ENCODE measurements around the gene TSEN15.

- TF ChIP-seq POLR2AphosphoS5 (IDR thresholded peaks at IDR 0.05) (no peak), POLR2A (IDR thresholded peaks at IDR 0.05) (no peak), CTCF (IDR thresholded peaks at IDR 0.05) (no peak), EP300 (IDR thresholded peaks at IDR 0.05) (no peak)
Observed at GRCh38 chr1:184010788-184011187, 40.7 kb upstream of the TSEN15 start.
